OCI-M2 (cell line): ENCODE results near the gene ENOX1.
"Not testable (repeated sequence)": the region's sequence is repeated elsewhere in the genome, so short reads cannot be mapped to it uniquely, and the experiment has no call there.

ENCODE experiments used
- DNase-seq: peaks from one replicate; lab custom pipeline; 2025; ENCODE audit not compliant: unreplicated experiment; lab: John Stamatoyannopoulos, UW

Gene ENOX1

GRCh38 chr13:43180036-43180660 is 606.6 kb downstream of the ENOX1 start:
- no peak for DNase-seq

DNA sequence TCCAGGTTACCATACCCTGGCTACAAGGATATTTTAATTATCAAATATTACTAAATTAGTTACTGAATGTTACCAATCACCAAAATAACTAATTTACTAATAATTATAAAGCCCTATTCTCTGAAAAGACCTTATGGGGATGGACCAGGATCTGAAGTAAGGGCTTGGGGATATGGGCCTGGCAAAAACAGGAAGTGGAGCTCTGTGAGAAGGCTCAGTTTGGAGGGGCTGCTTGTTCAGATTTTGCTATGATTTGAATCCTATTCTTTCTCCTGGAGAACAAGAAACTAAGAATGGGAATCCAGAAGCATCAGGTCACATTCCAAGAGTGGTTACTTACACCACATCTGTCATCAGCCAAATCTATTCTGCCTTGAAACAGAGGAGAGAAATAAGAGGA is 615.3 kb downstream of the ENOX1 start:
- no peak for DNase-seq

GRCh38 chr13:43170506-43170905 is 616.3 kb downstream of the ENOX1 start:
- no peak for DNase-seq

DNA sequence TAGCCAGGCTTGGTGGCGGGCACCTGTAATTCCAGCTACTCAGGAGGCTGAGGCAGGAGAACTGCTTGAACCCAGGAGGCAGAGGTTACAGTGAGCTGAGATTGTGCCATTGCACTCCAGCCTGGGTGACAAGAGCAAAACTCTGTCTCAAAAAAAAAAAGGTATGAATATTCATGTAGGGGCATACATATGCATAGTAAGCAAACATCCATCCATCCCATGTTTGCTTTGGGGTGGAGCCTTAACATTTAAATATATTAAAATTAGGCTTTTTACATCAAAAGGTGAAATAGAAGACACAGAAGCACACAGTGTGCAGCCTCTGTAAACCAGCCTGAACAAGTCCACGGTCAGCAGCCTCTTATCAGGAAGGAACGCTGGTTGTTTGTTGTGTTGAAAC is 618.3 kb downstream of the ENOX1 start:
- DNase-seq = not testable (repeated sequence)

GRCh38 chr13:43167731-43168130 is 619.0 kb downstream of the ENOX1 start:
- DNase-seq = no peak

DNA sequence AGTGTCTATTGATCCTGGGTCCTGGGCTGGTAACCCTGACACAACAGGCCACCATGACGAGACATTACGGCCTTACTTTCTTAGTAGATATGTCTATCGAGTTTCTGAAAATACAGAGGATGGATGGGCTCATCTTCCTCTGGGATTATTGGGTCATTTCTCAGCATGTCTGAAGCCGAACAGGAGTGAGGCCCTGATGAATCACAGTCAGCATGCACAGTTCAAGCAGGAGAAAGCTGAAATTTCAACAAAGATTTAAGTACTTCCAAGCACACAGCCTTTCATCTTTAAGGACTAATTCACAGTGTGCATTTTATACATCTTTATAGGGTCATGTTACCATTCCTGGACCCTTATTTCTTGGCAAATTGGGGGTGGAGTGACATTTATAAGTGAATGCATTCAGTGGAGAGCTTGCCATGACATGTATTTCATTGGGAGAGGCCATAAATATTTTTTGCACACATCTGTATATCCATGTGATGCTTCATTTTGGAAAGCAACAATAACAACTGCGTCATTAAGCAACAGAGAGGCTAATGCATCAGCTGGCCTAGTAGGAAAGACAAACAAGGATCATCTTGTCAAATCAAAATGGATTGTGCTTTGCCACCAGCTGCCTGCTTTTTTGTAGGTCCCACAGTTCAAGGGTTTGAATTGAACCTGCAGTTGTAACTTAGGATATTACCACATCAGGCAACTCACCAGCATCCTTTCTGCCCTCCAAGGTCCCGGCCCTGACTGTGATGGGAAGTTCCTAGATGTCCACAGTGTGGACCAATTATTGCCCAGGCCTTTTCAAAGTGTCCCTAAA is 619.9 kb downstream of the ENOX1 start:
- DNase-seq = no peak
